Eye (tissue), 1 donor: ENCODE measurements around the gene ARHGAP11A.
A peak's percentile ranks its signal among the peaks of the same experiment; 100 is the strongest.
"Not testable (repeated sequence)": the region's sequence is repeated elsewhere in the genome, so short reads cannot be mapped to it uniquely, and the experiment has no call there.

ENCODE experiments used
- DNase-seq: peaks from one replicate; pipeline ENCODE4 v3.0.0-alpha.2; 2015

Gene ARHGAP11A

GRCh38 chr15:32615051-32615870 is at the start of gene ARHGAP11A:
TSS of gene ARHGAP11A (plus strand) at chr15:32615504. CDS start at chr15:32616212, 708 bp downstream.
- DNase-seq = peak; percentile 98

GRCh38 chr15:32568988-32569387 is 46.3 kb upstream of the ARHGAP11A start:
- not testable (repeated sequence) for DNase-seq

- not testable (repeated sequence) for DNase-seq
These were observed 36.8 kb upstream of the ARHGAP11A start for GRCh38 chr15:32578482-32578881.

- DNase-seq = not testable (repeated sequence)
These were observed 29.5 kb upstream of the ARHGAP11A start for GRCh38 chr15:32585844-32586243.

- not testable (repeated sequence) for DNase-seq
These were observed 22.2 kb upstream of the ARHGAP11A start, which contains the start of gene GOLGA8N for GRCh38 chr15:32593151-32593550. TSS of gene GOLGA8N (plus strand) at chr15:32593456.

- DNase-seq = not testable (repeated sequence)
These were observed 5.8 kb upstream of the ARHGAP11A start for GRCh38 chr15:32609518-32609917.

- peak; percentile 57 for DNase-seq
These were observed 4.6 kb upstream of the ARHGAP11A start for GRCh38 chr15:32610719-32611118.

- DNase-seq = not testable (repeated sequence)
These were observed 623 bp upstream of the ARHGAP11A start for GRCh38 chr15:32614712-32615050.

- peak; percentile 28 for DNase-seq
These were observed 645 bp downstream of the ARHGAP11A start for GRCh38 chr15:32615871-32616426.

GRCh38 chr15:32636410-32636809 is 21.1 kb downstream of the ARHGAP11A start:
- no peak for DNase-seq

- DNase-seq = no peak
These were observed 21.7 kb downstream of the ARHGAP11A start for GRCh38 chr15:32636908-32637567.

- no peak for DNase-seq
These were observed 22.4 kb downstream of the ARHGAP11A start for GRCh38 chr15:32637704-32638103.

- peak; percentile 86 for DNase-seq
These were observed 26.3 kb downstream of the ARHGAP11A start, which contains the start of gene SCG5 for GRCh38 chr15:32641517-32642059. TSS of gene SCG5 (plus strand) at chr15:32641710. CDS start at chr15:32643593, 1,883 bp downstream.

GRCh38 chr15:32642667-32643435 is 27.5 kb downstream of the ARHGAP11A start:
- DNase-seq = no peak

GRCh38 chr15:32643907-32644445 is 28.7 kb downstream of the ARHGAP11A start:
- DNase-seq = no peak

GRCh38 chr15:32646291-32646690 is 31.0 kb downstream of the ARHGAP11A start:
- peak; percentile 75 for DNase-seq

- no peak for DNase-seq
These were observed 34.0 kb downstream of the ARHGAP11A start for GRCh38 chr15:32649342-32649741.

GRCh38 chr15:32651229-32651837 is 36.0 kb downstream of the ARHGAP11A start:
- DNase-seq = peak; percentile 65

- DNase-seq = no peak
These were observed 36.9 kb downstream of the ARHGAP11A start for GRCh38 chr15:32652178-32652577.

GRCh38 chr15:32656091-32656490 is 40.8 kb downstream of the ARHGAP11A start:
- DNase-seq = no peak

GRCh38 chr15:32656496-32656895 is 41.2 kb downstream of the ARHGAP11A start:
- no peak for DNase-seq
